ENCODE data around the gene CTNNBL1. TPM values are rescaled to one million over a fixed set of nuclear protein-coding genes. Genes with fewer than 3 reads are reported as not detected.

Gene CTNNBL1
- total RNA-seq, 6 experiments from 2014 or later: 16.3 to 41.8 (median 28.8) TPM

DNA sequence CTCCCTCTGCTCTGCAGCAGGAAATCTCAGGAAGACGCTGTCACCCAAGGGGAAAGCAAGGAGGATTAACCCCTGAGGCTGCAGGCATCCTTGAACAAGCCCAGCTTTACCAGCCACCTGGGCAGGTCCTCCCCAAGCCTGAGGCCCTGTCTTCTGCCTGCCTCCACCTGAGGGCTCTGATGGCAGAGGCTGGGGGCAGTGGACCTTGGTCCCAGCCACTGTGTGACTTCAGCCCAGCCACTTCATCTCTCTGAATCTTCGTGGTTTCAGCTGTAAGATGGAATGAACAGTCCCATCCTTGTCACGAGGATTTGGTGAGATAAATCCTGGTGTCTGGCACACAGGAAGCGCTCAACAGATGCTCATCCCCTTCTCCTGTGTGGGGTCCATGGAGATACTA, 200.6 kb downstream of the CTNNBL1 start:
- TF ChIP-seq POLR2A (IDR thresholded peaks at IDR 0.05) (no peak), CTCF (IDR thresholded peaks at IDR 0.05) (no peak)
- H3K27me3 ChIP-seq: no peaks in the 10 kb centered on the region
- WGBS (ENCODE audit: insufficient coverage, low coverage, low lambda C conversion rate, missing lambda C conversion rate): 83% methylated on average over 1 of the region's 4 CpGs
- no peak overlapping the region for H3K4me3 ChIP-seq
- no peaks in the 10 kb centered on the region for H3K36me3 ChIP-seq
- no peak for ATAC-seq
- no peak for DNase-seq
- no peak overlapping the region for H3K27ac ChIP-seq
- no peaks in the 10 kb centered on the region for H3K4me1 ChIP-seq
- H3K9me3 ChIP-seq: no peaks in the 10 kb centered on the region
- intact Hi-C loops (cut with DNase I): no loop called here

- no peaks in the 10 kb centered on the region for H3K27me3 ChIP-seq
- H3K4me3 ChIP-seq: no peak overlapping the region
- H3K4me1 ChIP-seq: no peaks in the 10 kb centered on the region
- 86% methylated on average over 5 of the region's 6 CpGs for WGBS (ENCODE audit: insufficient coverage, low coverage, low lambda C conversion rate, missing lambda C conversion rate)
- H3K36me3 ChIP-seq: no peaks in the 10 kb centered on the region
- no peak for DNase-seq
- intact Hi-C loops (cut with DNase I): no loop called here
- H3K9me3 ChIP-seq: no peaks in the 10 kb centered on the region
- no peak overlapping the region for H3K27ac ChIP-seq
- no peak for ATAC-seq
- TF ChIP-seq CTCF (IDR thresholded peaks at IDR 0.05): no peak
- TF ChIP-seq POLR2A (IDR thresholded peaks at IDR 0.05): no peak
Measured at GRCh38 chr20:37895166-37895565, 201.3 kb downstream of the CTNNBL1 start.

DNA sequence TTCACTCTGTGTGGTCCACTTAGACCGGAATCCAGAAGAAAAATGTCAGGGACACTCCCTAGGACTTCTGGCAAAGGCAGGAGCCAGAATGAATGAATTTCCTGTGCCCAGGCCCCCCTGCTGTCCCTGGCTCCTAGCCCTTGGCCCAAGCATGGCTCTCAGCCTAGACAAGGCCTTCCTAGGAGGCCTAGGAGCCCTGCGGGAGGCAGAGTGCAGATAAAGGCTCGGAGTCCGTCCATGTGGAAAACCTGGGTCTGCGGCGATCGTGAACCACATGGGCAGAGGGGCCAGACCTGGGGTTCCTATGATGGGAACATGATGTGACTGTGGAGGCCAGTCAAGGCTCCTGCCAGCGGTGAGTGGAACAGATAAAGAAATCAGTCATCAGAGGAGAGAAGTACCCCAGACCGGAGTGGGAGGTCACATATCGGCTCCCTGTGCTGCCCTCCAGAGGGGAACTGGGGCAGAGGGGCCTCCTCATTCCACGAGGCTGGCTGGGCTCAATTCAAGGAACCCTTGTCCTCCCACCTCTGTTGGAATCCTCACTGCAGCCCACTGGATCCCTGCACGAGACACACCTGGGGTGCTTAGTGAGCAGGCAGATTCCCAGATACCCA, 203.2 kb downstream of the CTNNBL1 start:
- TF ChIP-seq CTCF (IDR thresholded peaks at IDR 0.05) (peak in 1 of 4 donors; percentile 11), POLR2A (IDR thresholded peaks at IDR 0.05) (no peak)
- Histone ChIP-seq H3K27ac (no peak overlapping the region), H3K4me1 (no peaks in the 10 kb centered on the region), H3K9me3 (no peaks in the 10 kb centered on the region), H3K4me3 (no peak overlapping the region), H3K27me3 (no peaks in the 10 kb centered on the region), H3K36me3 (no peaks in the 10 kb centered on the region)
- no peak for DNase-seq
- no peak for ATAC-seq
- 38% methylated on average over 4 of the region's 12 CpGs for WGBS (ENCODE audit: insufficient coverage, low coverage, low lambda C conversion rate, missing lambda C conversion rate)
- intact Hi-C loops (cut with DNase I): no loop called here

DNA sequence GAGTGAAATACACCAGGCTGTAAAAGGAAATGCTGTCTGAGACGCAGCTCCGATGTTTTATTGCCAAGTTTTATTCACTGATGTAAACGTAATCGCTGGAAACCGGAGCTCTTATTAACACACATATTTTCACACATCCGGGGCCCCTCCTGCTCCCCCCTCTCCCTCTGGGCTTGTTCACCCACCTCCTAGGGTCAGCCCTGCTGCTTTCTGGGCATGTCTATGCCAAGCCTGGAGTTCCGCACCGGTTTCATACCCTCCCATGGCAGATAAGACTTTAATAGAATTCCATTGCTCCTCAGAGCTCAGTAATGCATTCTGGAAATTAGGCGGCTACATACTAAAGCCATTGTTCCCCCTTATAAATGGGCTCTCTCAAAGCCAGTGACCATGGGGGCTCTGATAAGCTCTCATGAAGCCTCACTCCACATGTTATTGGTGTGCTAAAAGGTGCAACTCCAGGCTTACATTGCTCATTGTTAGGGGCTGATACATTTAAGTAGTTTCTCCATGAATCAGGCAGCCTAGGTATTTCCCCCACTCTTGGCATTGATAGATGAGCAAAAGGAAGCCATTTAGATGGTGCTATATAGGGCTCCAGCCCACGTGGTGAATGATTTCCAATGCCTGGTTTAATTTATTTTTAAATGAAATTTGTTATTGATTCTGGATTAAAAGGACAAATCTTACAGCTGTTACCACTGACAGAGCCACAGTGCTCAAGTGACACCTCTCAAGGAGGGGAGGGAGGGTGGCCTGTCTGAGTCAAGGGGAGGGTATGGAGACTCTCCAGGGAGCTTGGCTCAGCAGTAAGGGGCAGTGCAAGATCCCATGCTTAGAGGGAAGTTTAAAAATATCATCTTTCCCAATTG, 204.6 kb downstream of the CTNNBL1 start:
- intact Hi-C loops (cut with DNase I): no loop called here
- ATAC-seq (no peak), DNase-seq (no peak)
- Histone ChIP-seq H3K9me3 (no peaks in the 10 kb centered on the region), H3K4me3 (no peak overlapping the region), H3K27ac (no peak overlapping the region), H3K4me1 (peaks cover 0 to 10% (median 0%) of the 10 kb centered on the region in 4 donors), H3K36me3 (no peaks in the 10 kb centered on the region), H3K27me3 (no peaks in the 10 kb centered on the region)
- 53% methylated on average over 6 of the region's 10 CpGs for WGBS (ENCODE audit: insufficient coverage, low coverage, low lambda C conversion rate, missing lambda C conversion rate)
- TF ChIP-seq CTCF (IDR thresholded peaks at IDR 0.05) (no peak), POLR2A (IDR thresholded peaks at IDR 0.05) (no peak)
